ENCODE data around the gene TERB1. TPM values are rescaled to one million over a fixed set of nuclear protein-coding genes. Genes with fewer than 3 reads are reported as not detected.

The TERB1 gene
- total and polyA plus RNA-seq, 2 donors (not counting 3 experiments of a cell fraction or from before 2014, with no cell fraction given) = not detected

GRCh38 chr16:66774981-66775380 lies 26.4 kb downstream of the TERB1 start:
- peak overlapping the region; percentile 7 for H2AFZ ChIP-seq (ENCODE audit: low read depth, low read length)
- TF ChIP-seq CTCF (IDR thresholded peaks at IDR 0.05; ENCODE audit: extremely low read depth in 1 of 2, insufficient read depth in 1 of 2, low read depth in 1 of 2, low read length in 2 of 2) (no peak), POLR2A (IDR thresholded peaks at IDR 0.05; ENCODE audit: low read depth, low read length) (no peak)
- FAIRE-seq (peak; percentile 28), DNase-seq (ENCODE audit: low read depth, low spot score) (peak; percentile 24)
- dilution Hi-C loops (cut with MboI; ENCODE audit: extremely low pct_ligation_motif_present, low sequenced_read_pairs) = no loop called here
- H3K9me1 ChIP-seq (replicated peaks; ENCODE audit: control insufficient read depth, extremely low read depth, insufficient read depth, low read length) = no peaks in the 10 kb centered on the region
- peaks cover 2% of the 10 kb centered on the region for H3K4me1 ChIP-seq (ENCODE audit: control insufficient read depth, extremely low read depth, insufficient read depth, low read length)
- no peak overlapping the region for H3K9ac ChIP-seq (replicated peaks; ENCODE audit: extremely low read depth, insufficient read depth, low read length)
- H3K36me3 ChIP-seq (ENCODE audit: control insufficient read depth in 2 of 2, extremely low read depth in 1 of 2, insufficient read depth in 2 of 2, low read length in 2 of 2) = no peaks in the 10 kb centered on the region
- no peak overlapping the region for H3K4me2 ChIP-seq (ENCODE audit: insufficient read depth, low read length)
- no peak overlapping the region for H3K4me3 ChIP-seq (replicated peaks in 1 of 3; ENCODE audit: insufficient read depth in 1 of 3, low read depth in 1 of 3, low read length in 3 of 3)
- ChIA-PET CTCF (interaction anchor here (2.2 kb wide), 1 partner anchor 55 kb away, joined by 10 read pairs; the partner anchor contains the start of gene NAE1), POLR2A (no interaction called here)
- no peaks in the 10 kb centered on the region for H3K79me2 ChIP-seq (ENCODE audit: control insufficient read depth, insufficient read depth, low read length)
- no peaks in the 10 kb centered on the region for H3K9me3 ChIP-seq (replicated peaks; ENCODE audit: control insufficient read depth, insufficient read depth, low read length)
- intact Hi-C loops (cut with micrococcal nuclease) = no loop called here
- H4K20me1 ChIP-seq (replicated peaks; ENCODE audit: control insufficient read depth, extremely low read depth, insufficient read depth, low read length) = no peaks in the 10 kb centered on the region
- H3K27ac ChIP-seq (ENCODE audit: insufficient read depth, low read depth, low read length) = no peak overlapping the region
- no TSS peak for BruUV-seq (replicated peaks)
- no peaks in the 10 kb centered on the region for H3K27me3 ChIP-seq (ENCODE audit: control insufficient read depth in 2 of 2, insufficient read depth in 2 of 2, low read length in 2 of 2)

GRCh38 chr16:66758086-66758485 lies 43.3 kb downstream of the TERB1 start:
- TF ChIP-seq GATA2 (IDR thresholded peaks at IDR 0.05; ENCODE audit: insufficient read depth, insufficient read length, low read depth, low read length) (no peak), JUN (IDR thresholded peaks at IDR 0.05; ENCODE audit: borderline replicate concordance, insufficient read depth, insufficient read length, low read depth) (no peak), EZH2 (IDR thresholded peaks at IDR 0.05; ENCODE audit: borderline replicate concordance, low read depth, low read length, severe bottlenecking) (no peak), CTCF (IDR thresholded peaks at IDR 0.05; ENCODE audit: extremely low read depth in 1 of 2, insufficient read depth in 1 of 2, low read depth in 1 of 2, low read length in 2 of 2) (no peak)
- ChIA-PET CTCF (no interaction called here), POLR2A (no interaction called here)
- Histone ChIP-seq H3K27ac (ENCODE audit: insufficient read depth, low read depth, low read length) (no peak overlapping the region), H2AFZ (ENCODE audit: low read depth, low read length) (no peak overlapping the region), H3K9me3 (replicated peaks; ENCODE audit: control insufficient read depth, insufficient read depth, low read length) (no peaks in the 10 kb centered on the region), H3K27me3 (ENCODE audit: control insufficient read depth in 2 of 2, insufficient read depth in 2 of 2, low read length in 2 of 2) (peaks cover 4 to 10% of the 10 kb centered on the region in 2 experiments), H3K9me1 (replicated peaks; ENCODE audit: control insufficient read depth, extremely low read depth, insufficient read depth, low read length) (no peaks in the 10 kb centered on the region), H3K4me2 (ENCODE audit: insufficient read depth, low read length) (no peak overlapping the region), H3K4me3 (replicated peaks in 1 of 3; ENCODE audit: insufficient read depth in 1 of 3, low read depth in 1 of 3, low read length in 3 of 3) (no peak overlapping the region), H3K79me2 (ENCODE audit: control insufficient read depth, insufficient read depth, low read length) (no peaks in the 10 kb centered on the region), H3K4me1 (ENCODE audit: control insufficient read depth, extremely low read depth, insufficient read depth, low read length) (no peaks in the 10 kb centered on the region), H3K36me3 (ENCODE audit: control insufficient read depth in 2 of 2, extremely low read depth in 1 of 2, insufficient read depth in 2 of 2, low read length in 2 of 2) (no peaks in the 10 kb centered on the region), H4K20me1 (replicated peaks; ENCODE audit: control insufficient read depth, extremely low read depth, insufficient read depth, low read length) (no peaks in the 10 kb centered on the region), H3K9ac (replicated peaks; ENCODE audit: extremely low read depth, insufficient read depth, low read length) (no peak overlapping the region)
- DNase-seq (ENCODE audit: low read depth, low spot score) (no peak), FAIRE-seq (no peak)
- intact Hi-C loops (cut with micrococcal nuclease) = no loop called here
- dilution Hi-C loops (cut with MboI; ENCODE audit: extremely low pct_ligation_motif_present, low sequenced_read_pairs) = no loop called here
- BruUV-seq (replicated peaks) = no TSS peak

Measured in endothelial cell of umbilical vein (primary cell).